Smooth muscle cell (in vitro differentiated cells): ENCODE results near the gene EVX1. TPM values are rescaled to one million over a fixed set of nuclear protein-coding genes. Genes with fewer than 3 reads are reported as not detected.
A peak's percentile ranks its signal among the peaks of the same experiment; 100 is the strongest.

Source experiments
- DNase-seq: peaks from one replicate; lab custom pipeline; 2025; ENCODE audit not compliant: unreplicated experiment; lab: John Stamatoyannopoulos, UW
- H2AFZ ChIP-seq: fragments of 200-600 bp; sonication (generic); 2 replicates; pipeline ENCODE4 v1.6.0; 2016; ENCODE audit warnings: antibody characterized with exemption, low read depth, mild to moderate bottlenecking
- H3F3A ChIP-seq: fragments of 200-600 bp; sonication (generic); 2 replicates; pipeline ENCODE4 v1.6.0; 2017; ENCODE audit warnings: antibody characterized with exemption, low read depth
- H3K27ac ChIP-seq: fragments of 200-600 bp; sonication (generic); 2 replicates; pipeline ENCODE4 v1.5.1; 2016; ENCODE audit warnings: low read depth, mild to moderate bottlenecking
- H3K27me3 ChIP-seq: fragments of 200-600 bp; sonication (generic); 2 replicates; pipeline ENCODE4 v1.6.1; 2016; ENCODE audit warnings: low read depth, mild to moderate bottlenecking
- H3K36me3 ChIP-seq: fragments of 200-600 bp; sonication (generic); 2 replicates; pipeline ENCODE4 v1.5.1; 2016; ENCODE audit warnings: low read depth
- H3K4me1 ChIP-seq: fragments of 200-600 bp; sonication (generic); 2 replicates; pipeline ENCODE4 v1.5.1; 2016; ENCODE audit warnings: low read depth
- H3K4me2 ChIP-seq: fragments of 200-600 bp; sonication (generic); 2 replicates; pipeline ENCODE4 v1.6.0; 2016; ENCODE audit warnings: mild to moderate bottlenecking
- H3K4me3 ChIP-seq: fragments of 200-600 bp; sonication (generic); 2 replicates; pipeline ENCODE4 v1.5.1; 2016; ENCODE audit warnings: mild to moderate bottlenecking
- H3K79me2 ChIP-seq: fragments of 200-600 bp; sonication (generic); 2 replicates; pipeline ENCODE4 v1.6.0; 2016; ENCODE audit warnings: low read depth, mild to moderate bottlenecking
- H3K9ac ChIP-seq: fragments of 200-600 bp; sonication (generic); 2 replicates; pipeline ENCODE4 v1.6.0; 2016; ENCODE audit warnings: low read depth
- H3K9me3 ChIP-seq: fragments of 200-600 bp; sonication (generic); replicated peaks from 2 replicates; pipeline ENCODE4 v1.5.1; 2016; ENCODE audit warnings: low read depth
- H4K20me1 ChIP-seq: fragments of 200-600 bp; sonication (generic); 2 replicates; pipeline ENCODE4 v1.6.0; 2016; ENCODE audit warnings: low read depth
- WGBS: methylation state at CpG from one replicate; pipeline ENCODE4 v1.1.7; 2016; ENCODE audit warnings: low lambda C conversion rate; 5-methylcytosine and 5-hydroxymethylcytosine counted together
- polyA plus RNA-seq: library from polyadenylated mRNA; unstranded; fragments of >200 nt; fragmentation: Nextera tagmentation; extraction: Ambion mirVana; gene quantifications from 2 replicates; pipeline ENCODE4 v1.2.1, GENCODE V29; 2016
- total RNA-seq: library from RNA; depleted of rRNA; stranded (reverse); fragments of >200 nt; gene quantifications from 2 replicates; pipeline ENCODE4 v1.2.3, GENCODE V29; 2014
- TF ChIP-seq, protein P1 (sequence below): fragments of 200-600 bp; sonication (generic); IDR thresholded peaks from 2 replicates; pipeline ENCODE4 v1.5.1; 2017; ENCODE audit warnings: borderline replicate concordance, mild to moderate bottlenecking, antibody characterized with exemption; ENCODE audit not compliant: insufficient read depth, poor library complexity, severe bottlenecking

EVX1 gene
- total and polyA plus RNA-seq, 2 experiments from 2014 or later: 0.36 to 2.0 TPM

DNA sequence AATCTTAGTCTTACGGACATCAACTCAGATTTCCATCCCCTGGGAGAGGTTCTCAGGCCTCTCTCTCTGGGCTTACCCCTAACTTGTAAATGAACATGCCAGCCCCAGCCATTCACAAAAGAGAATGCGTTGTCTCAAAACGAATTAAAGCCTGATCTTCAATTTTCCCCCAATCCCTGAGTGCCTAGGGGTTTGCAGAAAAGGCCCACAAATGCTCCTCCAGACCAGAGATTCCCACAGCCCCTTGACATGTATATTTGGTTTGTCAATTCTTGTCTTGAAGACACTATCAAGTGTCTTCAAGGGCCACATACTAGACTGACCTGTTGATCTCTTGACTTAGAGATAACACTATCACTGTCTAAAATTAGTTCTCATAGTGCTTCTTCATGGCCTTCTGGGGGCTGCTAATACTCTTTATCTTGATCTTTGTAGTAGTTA is 30.8 kb upstream of the EVX1 start:
- Histone ChIP-seq H3K27ac (no peak overlapping the region), H3K4me3 (no peak overlapping the region), H4K20me1 (no peaks in the 10 kb centered on the region), H3F3A (peaks cover 4% of the 10 kb centered on the region), H3K9me3 (no peaks in the 10 kb centered on the region), H3K79me2 (peaks cover 5% of the 10 kb centered on the region), H2AFZ (no peak overlapping the region), H3K4me1 (peaks cover 23% of the 10 kb centered on the region), H3K4me2 (no peak overlapping the region), H3K36me3 (no peaks in the 10 kb centered on the region), H3K27me3 (peaks cover 16% of the 10 kb centered on the region), H3K9ac (no peak overlapping the region)
- DNase-seq: no peak
- WGBS: 77% methylated on average over 3 of the region's 3 CpGs
- TF ChIP-seq, protein P1, sequence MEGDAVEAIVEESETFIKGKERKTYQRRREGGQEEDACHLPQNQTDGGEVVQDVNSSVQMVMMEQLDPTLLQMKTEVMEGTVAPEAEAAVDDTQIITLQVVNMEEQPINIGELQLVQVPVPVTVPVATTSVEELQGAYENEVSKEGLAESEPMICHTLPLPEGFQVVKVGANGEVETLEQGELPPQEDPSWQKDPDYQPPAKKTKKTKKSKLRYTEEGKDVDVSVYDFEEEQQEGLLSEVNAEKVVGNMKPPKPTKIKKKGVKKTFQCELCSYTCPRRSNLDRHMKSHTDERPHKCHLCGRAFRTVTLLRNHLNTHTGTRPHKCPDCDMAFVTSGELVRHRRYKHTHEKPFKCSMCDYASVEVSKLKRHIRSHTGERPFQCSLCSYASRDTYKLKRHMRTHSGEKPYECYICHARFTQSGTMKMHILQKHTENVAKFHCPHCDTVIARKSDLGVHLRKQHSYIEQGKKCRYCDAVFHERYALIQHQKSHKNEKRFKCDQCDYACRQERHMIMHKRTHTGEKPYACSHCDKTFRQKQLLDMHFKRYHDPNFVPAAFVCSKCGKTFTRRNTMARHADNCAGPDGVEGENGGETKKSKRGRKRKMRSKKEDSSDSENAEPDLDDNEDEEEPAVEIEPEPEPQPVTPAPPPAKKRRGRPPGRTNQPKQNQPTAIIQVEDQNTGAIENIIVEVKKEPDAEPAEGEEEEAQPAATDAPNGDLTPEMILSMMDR: no peak

DNA sequence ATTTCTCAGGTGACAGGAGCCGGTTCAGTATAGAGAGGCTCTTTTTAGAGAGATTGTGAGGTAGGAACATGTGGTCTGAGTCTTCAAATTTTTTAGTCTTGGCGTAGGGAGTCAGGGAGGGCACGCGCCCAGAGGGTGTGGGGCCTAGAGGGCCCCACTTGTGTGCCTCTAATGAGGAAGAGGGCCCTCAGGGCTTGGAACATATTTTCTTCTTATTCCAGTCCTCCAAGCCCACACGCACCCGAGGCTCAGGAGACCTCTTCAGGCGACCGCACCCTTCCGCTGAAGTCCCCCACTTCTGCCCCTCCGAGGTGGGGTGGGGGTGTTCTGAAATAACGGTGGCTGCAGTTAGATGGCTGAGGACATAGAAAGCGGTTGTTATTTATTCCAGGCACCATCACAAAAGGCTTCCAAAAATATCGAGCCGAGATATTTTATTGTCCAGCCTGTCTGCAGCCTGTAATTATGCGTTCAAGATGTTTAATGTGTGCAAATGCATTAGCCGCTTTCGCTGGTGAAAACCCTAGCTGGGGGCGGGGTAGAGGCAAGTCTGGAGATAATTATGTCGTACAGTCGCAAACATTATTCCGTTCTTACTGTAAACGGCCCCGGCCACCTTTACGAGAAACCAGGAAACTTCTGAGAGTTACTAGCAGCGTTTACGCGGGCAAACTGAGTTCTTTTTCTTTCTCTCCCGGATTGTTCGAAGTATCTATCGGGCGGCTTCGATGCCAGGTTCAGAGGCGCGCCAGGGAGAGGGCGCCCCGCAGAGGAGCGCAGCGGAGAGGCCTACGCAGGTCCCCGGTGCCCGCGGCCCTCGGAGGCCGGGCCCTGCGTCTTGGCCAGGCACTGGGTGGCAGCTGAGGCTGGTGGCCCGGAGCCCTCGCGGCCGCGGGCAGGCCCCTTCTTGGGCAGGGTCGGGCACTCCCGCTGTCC is 29.8 kb upstream of the EVX1 start:
- DNase-seq: no peak
- TF ChIP-seq, protein P1: peak; percentile 5
- Histone ChIP-seq H3K4me1 (peaks cover 20% of the 10 kb centered on the region), H3K4me2 (peak overlapping the region; percentile 79), H3F3A (peaks cover 4% of the 10 kb centered on the region), H2AFZ (peak overlapping the region; percentile 96), H3K79me2 (no peaks in the 10 kb centered on the region), H4K20me1 (no peaks in the 10 kb centered on the region), H3K4me3 (peak overlapping the region; percentile 6), H3K27me3 (peaks cover 10% of the 10 kb centered on the region), H3K36me3 (no peaks in the 10 kb centered on the region), H3K27ac (no peak overlapping the region), H3K9me3 (no peaks in the 10 kb centered on the region), H3K9ac (no peak overlapping the region)
- 32% methylated on average over 46 of the region's 52 CpGs for WGBS

DNA sequence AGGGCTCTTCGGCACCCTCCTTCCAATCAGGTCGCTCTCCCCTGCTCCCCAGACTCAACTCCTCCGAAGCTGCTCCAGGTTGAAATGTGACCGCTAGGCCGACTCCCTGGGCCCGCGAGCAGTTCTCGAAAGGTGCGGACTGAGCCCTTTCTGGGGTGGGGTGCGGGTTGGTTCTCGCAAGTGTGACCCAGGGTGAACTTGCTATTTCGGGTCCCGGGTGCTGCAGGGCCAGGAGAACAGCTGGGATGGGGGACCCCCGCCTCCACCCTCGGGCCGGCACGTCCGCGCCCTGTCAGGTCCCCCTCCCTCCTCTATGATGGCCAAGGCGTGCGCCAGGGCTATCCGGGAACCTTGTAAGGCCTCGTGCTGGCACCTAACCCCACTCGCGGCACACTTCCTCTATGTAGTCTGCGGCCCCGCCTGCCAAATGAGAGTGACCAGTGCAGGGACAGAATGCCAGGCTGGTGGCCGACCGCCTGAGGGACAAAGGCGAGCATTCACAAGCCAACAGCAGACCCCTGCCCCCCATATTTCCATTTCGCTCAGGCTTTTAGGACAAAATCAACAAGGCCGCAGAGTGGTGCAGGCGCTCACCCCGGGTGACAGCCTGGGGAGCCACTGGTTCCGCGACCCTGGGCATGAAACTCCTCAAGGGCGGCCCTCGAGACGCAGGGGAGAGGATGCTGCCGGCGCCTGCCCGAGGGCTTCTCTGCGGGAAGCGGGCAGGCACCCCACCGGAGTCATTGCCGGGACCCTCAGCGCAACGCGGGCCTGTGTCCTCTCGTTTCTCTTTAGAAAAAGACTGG is 29.0 kb upstream of the EVX1 start:
- Histone ChIP-seq H3K79me2 (no peaks in the 10 kb centered on the region), H3K9me3 (no peaks in the 10 kb centered on the region), H3K4me3 (no peak overlapping the region), H4K20me1 (no peaks in the 10 kb centered on the region), H2AFZ (peak overlapping the region; percentile 96), H3K27ac (no peak overlapping the region), H3K9ac (no peak overlapping the region), H3K27me3 (peaks cover 10% of the 10 kb centered on the region), H3K4me2 (peak overlapping the region; percentile 79), H3K36me3 (no peaks in the 10 kb centered on the region), H3F3A (peaks cover 4% of the 10 kb centered on the region), H3K4me1 (peaks cover 15% of the 10 kb centered on the region)
- no peak for DNase-seq
- TF ChIP-seq, protein P1: no peak
- WGBS: 58% methylated on average over 37 of the region's 50 CpGs
